NCI-H510A treated with DMSO at 0.1 percent for 48 hours (cell line): Measurements from ENCODE around the gene PSMB8.

Experiments used
- DNase-seq: peaks from one replicate; lab custom pipeline; 2025; lab: John Stamatoyannopoulos, UW

PSMB8 gene

DNA sequence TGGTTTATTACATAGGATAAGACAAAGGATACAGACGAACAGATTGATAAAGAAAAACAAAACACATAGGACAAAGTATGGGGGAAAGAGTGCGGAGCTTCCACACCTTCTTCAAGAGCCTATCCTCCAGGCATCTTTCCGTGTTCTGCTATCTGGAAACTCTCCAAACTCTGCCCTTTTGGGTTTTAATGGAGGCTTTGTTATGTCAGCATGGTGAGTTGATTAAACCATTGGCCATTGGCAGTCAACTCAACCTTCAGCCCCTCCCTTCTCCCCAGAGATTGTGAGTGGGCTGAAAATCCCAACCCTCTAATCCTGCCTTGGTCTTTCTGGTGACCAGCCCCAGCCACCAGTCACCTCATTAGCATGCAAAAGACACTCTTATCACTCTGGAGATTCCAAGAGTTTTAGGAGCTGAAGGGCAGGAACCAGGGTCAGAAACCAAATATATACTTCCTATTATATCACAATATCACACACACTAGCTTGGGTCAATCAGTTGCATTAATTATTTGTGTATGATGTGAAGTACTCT is 50.9 kb downstream of the PSMB8 start:
- no peak for DNase-seq
